HepG2 (cell line): ENCODE measurements around the gene PGAP1.

Experiments used
- CTCF ChIP-seq: sonication (generic); formaldehyde crosslinking; IDR thresholded peaks from 2 replicates; pipeline ENCODE4 v1.5.0; 2020; ENCODE audit warnings: mild to moderate bottlenecking, missing genetic modification reagents, moderate library complexity
- TSC22D2 ChIP-seq: sonication (generic); formaldehyde crosslinking; IDR thresholded peaks from 2 replicates; pipeline ENCODE4 v1.5.1; 2020; ENCODE audit warnings: missing genetic modification reagents, mild to moderate bottlenecking, borderline replicate concordance
- ZNF138 ChIP-seq: sonication (generic); formaldehyde crosslinking; IDR thresholded peaks from 2 replicates; pipeline ENCODE4 v1.5.0; 2020; ENCODE audit warnings: mild to moderate bottlenecking, low read depth, missing genetic modification reagents
- ZNF362 ChIP-seq: sonication (generic); formaldehyde crosslinking; IDR thresholded peaks from 2 replicates; pipeline ENCODE4 v1.4.0; 2020; ENCODE audit warnings: missing genetic modification reagents, mild to moderate bottlenecking, borderline replicate concordance

GRCh38 chr2:196963961-196964360 lies 37.5 kb upstream of the PGAP1 start:
- TF ChIP-seq TSC22D2 (CRISPR knock-in tag): no peak
- no peak for TF ChIP-seq ZNF138 (CRISPR knock-in tag)
- TF ChIP-seq CTCF (CRISPR knock-in tag): no peak
- no peak for TF ChIP-seq ZNF362 (CRISPR knock-in tag)
